ENCODE measurements around the gene SUSD4. TPM values are rescaled to one million over a fixed set of nuclear protein-coding genes. Genes with fewer than 3 reads are reported as not detected.
A peak's percentile ranks its signal among the peaks of the same experiment; 100 is the strongest.
"Not testable (repeated sequence)": the region's sequence is repeated elsewhere in the genome, so short reads cannot be mapped to it uniquely, and the experiment has no call there.

The SUSD4 gene
- total RNA-seq, 2 experiments from 2014 or later = 0.18 to 0.23 TPM

DNA sequence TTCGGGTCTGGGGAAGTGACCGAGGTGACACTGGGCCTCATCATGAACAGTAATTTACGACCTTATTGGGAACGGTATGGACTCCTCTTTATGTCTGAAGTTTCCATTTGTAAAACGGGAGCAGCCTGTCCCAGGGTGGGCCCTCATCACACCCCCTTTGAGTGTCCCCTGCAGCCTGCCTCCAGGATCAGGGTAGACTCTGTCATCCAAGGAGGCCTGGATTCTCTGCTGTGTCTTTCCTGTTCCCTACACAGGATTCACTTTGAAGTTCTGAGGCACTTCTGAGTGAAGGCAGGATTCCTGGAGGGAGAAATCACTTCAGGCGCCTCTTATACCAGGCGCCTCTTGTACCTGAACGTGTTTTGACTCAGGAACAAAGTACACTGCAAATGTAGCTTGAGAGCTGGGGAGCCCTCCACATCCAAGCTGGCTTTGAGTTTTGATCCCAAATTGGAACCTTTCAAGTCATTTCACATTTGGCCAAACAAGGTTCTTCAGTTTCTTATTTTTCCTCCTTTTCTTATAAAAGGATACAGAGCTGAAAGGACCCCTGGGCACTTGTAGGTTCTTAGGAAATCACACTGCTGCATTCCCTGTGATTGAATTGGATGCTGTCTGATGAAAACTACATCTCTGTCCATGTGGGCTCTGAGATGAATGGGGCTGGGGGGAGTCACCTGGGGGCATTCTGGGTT is 106.0 kb downstream of the SUSD4 start:
- ChIA-PET CTCF (no interaction called here), POLR2A (no interaction called here)
- DNase-seq (no peak), ATAC-seq (no peak)
- Mint-ChIP-seq H3K27ac (no peak overlapping the region), H3K4me1 (ENCODE audit: low read depth) (no peaks in the 10 kb centered on the region), H3K36me3 (ENCODE audit: low read depth) (no peaks in the 10 kb centered on the region), H3K4me3 (no peak overlapping the region), H3K9me3 (ENCODE audit: insufficient read depth) (no peaks in the 10 kb centered on the region), H3K27me3 (ENCODE audit: low read depth) (peaks cover 6% of the 10 kb centered on the region)

DNA sequence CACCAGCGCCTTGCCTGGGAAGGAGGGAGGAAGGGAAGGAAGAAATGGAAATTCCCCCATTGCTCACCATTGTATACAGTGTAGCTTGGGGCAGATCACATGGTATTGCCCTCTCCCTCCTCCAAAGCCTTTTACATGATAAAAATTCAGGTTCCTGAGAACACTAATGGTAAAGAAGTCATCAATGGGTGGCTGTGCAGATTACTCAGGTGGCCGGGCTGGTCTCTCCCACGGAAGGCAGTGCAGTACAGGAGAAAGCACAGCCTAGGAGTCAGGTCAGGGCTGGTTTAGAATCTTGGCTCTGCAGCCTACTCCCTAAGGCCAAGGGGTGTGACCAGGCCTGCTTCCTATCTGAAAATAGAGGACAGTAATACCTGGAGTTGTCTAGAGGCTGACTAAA is 107.9 kb downstream of the SUSD4 start:
- Mint-ChIP-seq H3K9me3 (ENCODE audit: insufficient read depth) (no peaks in the 10 kb centered on the region), H3K36me3 (ENCODE audit: low read depth) (no peaks in the 10 kb centered on the region), H3K4me1 (ENCODE audit: low read depth) (no peaks in the 10 kb centered on the region), H3K27ac (no peak overlapping the region), H3K4me3 (no peak overlapping the region), H3K27me3 (ENCODE audit: low read depth) (peaks cover 6% of the 10 kb centered on the region)
- ChIA-PET CTCF (interaction anchor here (1.1 to 2.0 kb wide), 2 partner anchors 103 to 132 kb away, joined by 4 to 11 read pairs; no protein-coding TSS in a partner anchor), POLR2A (no interaction called here)
- no peak for DNase-seq
- no peak for ATAC-seq

DNA sequence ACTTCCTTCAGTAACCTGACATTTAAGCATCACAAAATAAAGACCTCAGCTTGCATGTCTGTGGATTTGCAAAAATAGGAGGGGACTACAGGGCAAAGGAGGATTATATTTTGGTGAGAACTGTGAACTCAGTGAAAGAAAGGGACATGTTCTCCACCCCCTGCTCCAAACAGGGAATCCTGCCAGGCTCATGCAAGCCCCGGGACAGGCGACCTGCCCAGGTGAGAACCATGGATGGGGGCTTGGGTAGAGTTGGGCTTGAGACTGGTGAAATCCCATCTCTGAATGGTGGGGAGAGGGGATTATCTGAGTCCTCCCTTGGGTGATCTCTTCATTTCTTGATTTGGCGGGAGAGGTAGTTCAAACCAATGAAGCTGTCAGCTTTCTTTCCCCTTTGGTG is 110.1 kb downstream of the SUSD4 start:
- ChIA-PET POLR2A (interaction anchor here (0.5 kb wide), 1 partner anchor 167 kb away, joined by 3 read pairs; no protein-coding TSS in a partner anchor), CTCF (interaction anchor here (1.4 to 2.0 kb wide), 2 partner anchors 121 to 130 kb away, joined by 6 to 11 read pairs; no protein-coding TSS in a partner anchor)
- peaks cover 7% of the 10 kb centered on the region for H3K4me1 Mint-ChIP-seq (ENCODE audit: low read depth)
- no peaks in the 10 kb centered on the region for H3K9me3 Mint-ChIP-seq (ENCODE audit: insufficient read depth)
- peaks cover 6% of the 10 kb centered on the region for H3K27me3 Mint-ChIP-seq (ENCODE audit: low read depth)
- ATAC-seq (no peak), DNase-seq (no peak)
- no peaks in the 10 kb centered on the region for H3K36me3 Mint-ChIP-seq (ENCODE audit: low read depth)
- no peak overlapping the region for H3K4me3 Mint-ChIP-seq
- H3K27ac Mint-ChIP-seq = no peak overlapping the region

DNA sequence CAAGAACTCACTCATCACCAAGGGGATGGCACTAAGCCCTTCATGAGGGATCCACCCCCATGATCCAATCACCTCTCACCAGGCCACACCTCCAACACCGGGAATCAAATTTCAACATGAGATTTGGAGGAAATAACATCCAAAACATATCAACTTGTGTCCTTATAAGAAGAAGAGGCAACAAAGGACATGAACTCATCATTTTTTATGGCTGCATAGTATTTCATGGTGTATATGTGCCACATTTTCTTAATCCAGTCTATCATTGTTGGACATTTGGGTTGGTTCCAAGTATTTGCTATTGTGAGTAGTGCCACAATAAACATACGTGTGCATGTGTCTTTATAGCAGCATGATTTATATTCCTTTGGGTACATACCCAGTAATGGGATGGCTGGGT is 112.6 kb downstream of the SUSD4 start:
- H3K27ac Mint-ChIP-seq; H3K36me3 Mint-ChIP-seq (ENCODE audit: low read depth); H3K9me3 Mint-ChIP-seq (ENCODE audit: insufficient read depth); H3K27me3 Mint-ChIP-seq (ENCODE audit: low read depth); H3K4me3 Mint-ChIP-seq; DNase-seq; POLR2A ChIA-PET; ATAC-seq: not testable (repeated sequence)
- CTCF ChIA-PET = interaction anchor here (2.2 kb wide), 1 partner anchor 118 kb away, joined by 17 read pairs; no protein-coding TSS in a partner anchor
- H3K4me1 Mint-ChIP-seq (ENCODE audit: low read depth) = peaks cover 19% of the 10 kb centered on the region

DNA sequence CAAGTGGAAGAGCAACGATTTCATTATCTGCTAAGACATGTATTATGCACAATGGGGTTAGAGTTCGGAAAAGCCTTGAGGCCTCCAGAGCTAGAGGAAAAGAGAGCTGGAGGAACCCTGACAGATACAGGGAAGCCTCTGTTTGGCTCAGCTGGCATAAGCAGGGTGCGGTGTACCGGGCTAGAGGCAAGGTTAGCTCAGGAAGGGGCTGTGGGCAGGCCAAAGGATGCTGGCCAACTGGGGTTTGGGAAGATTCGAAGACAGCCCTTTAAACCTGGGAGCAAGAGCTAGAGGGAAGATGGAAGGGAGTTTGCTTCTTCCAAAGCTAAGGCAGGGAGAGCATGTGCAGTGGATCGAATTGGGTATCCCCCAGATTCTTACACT is 113.4 kb downstream of the SUSD4 start:
- POLR2A ChIA-PET = no interaction called here
- no peaks in the 10 kb centered on the region for H3K36me3 Mint-ChIP-seq (ENCODE audit: low read depth)
- CTCF ChIA-PET = interaction anchor here (0.8 to 2.2 kb wide), 5 partner anchors 22 to 126 kb away, joined by 3 to 17 read pairs (median 4); no protein-coding TSS in a partner anchor

DNA sequence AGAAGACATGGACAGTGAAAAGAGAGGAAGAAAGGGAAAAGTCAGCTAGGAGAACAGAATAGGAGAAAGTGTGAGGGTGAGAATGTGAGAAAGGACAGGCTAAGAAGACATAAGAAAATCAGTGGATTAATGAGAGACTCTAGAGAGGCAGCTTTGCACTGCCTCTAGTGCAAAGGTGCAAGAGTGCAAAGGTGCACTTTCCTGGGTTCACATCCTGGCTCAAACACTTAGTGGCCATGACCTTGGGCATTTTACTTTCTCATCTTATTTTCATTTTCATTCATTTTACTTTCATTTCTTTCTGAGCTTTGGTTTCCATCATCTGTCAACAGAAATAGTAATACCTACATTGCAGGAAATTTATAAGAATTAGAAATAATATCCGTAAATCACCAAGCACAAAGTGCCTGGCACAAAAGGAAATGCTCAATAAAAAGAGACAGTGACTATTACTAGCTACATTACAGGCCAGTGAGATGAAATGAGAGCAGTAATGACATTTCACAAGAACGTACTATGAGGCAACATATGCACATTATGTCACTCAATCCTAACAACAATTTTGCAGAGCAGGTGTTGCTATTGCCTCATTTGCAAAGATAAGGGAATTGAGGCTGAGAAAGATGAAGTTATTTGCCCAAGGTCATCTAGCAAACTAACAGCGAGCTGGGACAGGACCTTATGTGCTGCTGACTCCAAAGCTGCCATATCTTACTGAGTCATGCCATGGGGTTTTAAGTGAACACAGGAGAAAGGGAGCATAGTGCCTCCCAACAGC is 113.9 kb downstream of the SUSD4 start:
- Mint-ChIP-seq H3K27me3 (ENCODE audit: low read depth) (peaks cover 6% of the 10 kb centered on the region), H3K27ac (no peak overlapping the region), H3K4me1 (ENCODE audit: low read depth) (peaks cover 23% of the 10 kb centered on the region), H3K9me3 (ENCODE audit: insufficient read depth) (no peaks in the 10 kb centered on the region), H3K4me3 (no peak overlapping the region), H3K36me3 (ENCODE audit: low read depth) (no peaks in the 10 kb centered on the region)
- ChIA-PET CTCF (interaction anchor here (0.8 to 2.2 kb wide), 6 partner anchors 22 to 126 kb away, joined by 3 to 17 read pairs (median 4); no protein-coding TSS in a partner anchor), POLR2A (no interaction called here)
- no peak for ATAC-seq
- DNase-seq = no peak

More for the DNA sequence above, 113.4 kb downstream of the SUSD4 start:
- no peak for ATAC-seq
- Mint-ChIP-seq H3K27me3 (ENCODE audit: low read depth) (peaks cover 6% of the 10 kb centered on the region), H3K4me3 (no peak overlapping the region), H3K9me3 (ENCODE audit: insufficient read depth) (no peaks in the 10 kb centered on the region), H3K4me1 (ENCODE audit: low read depth) (peaks cover 19% of the 10 kb centered on the region), H3K27ac (no peak overlapping the region)
- no peak for DNase-seq

DNA sequence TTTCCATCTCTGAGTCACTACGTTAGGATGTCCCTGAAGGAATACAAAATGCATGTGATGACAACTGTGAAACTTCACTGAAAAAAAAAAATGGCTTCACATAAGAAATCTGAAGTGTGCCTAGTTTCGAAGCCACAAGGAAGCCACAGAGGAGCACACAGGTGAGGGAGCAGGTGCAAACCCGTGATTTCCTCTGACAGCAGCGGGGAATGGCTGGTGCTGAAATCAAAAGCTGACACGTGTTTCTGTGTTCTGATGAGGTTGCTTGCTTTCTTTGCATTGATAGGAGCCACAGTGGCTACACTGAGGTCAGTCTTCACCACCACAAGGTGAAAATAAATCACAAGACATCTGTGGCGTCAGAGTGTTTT is 115.2 kb downstream of the SUSD4 start:
- peaks cover 4% of the 10 kb centered on the region for H3K27me3 Mint-ChIP-seq (ENCODE audit: low read depth)
- H3K4me3 Mint-ChIP-seq = no peak overlapping the region
- H3K4me1 Mint-ChIP-seq (ENCODE audit: low read depth) = peaks cover 35% of the 10 kb centered on the region
- no peaks in the 10 kb centered on the region for H3K36me3 Mint-ChIP-seq (ENCODE audit: low read depth)
- H3K9me3 Mint-ChIP-seq (ENCODE audit: insufficient read depth) = no peaks in the 10 kb centered on the region
- CTCF ChIA-PET = interaction anchor here (1.3 kb wide), 1 partner anchor 108 kb away, joined by 5 read pairs; no protein-coding TSS in a partner anchor
- ATAC-seq (peak; percentile 67), DNase-seq (peak; percentile 54)
- no peak overlapping the region for H3K27ac Mint-ChIP-seq
- POLR2A ChIA-PET = interaction anchor here (0.6 kb wide), 1 partner anchor 665 kb away, joined by 5 read pairs; no protein-coding TSS in a partner anchor

DNA sequence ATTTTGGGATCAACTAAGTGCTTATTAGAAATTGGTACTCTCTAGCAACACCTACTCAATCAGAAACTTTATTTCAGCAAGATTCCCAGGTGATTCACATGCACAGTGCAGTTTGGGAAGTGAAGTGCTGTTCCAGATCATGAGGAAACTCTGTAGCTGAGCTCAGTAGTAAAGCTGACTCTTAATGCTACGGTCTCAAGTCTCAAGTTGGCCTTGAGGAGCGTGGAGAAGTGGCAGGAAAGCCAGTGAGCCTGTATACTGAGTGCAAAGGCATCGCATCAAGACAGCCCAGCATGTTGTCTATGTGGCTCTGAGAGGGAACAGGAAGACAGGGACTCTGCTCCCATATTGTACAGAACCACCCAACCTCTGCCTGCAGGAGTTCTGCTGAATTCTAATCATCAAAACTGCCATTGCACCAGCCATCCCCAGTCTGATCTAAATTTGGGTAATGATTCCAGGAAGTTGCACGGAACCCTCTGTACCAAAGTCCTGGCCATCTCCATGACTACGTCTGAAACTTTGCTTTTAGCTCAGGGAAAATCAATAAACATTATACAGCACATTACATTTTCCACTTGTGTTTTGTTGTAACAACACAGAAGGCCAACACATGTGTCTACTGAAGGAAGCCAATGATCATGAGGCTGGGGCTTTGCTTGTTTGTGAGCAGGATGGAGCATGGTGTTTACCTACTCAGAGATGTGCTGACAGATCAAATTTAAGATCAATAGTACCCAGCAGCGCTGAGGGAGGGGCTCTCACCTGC is 115.8 kb downstream of the SUSD4 start:
- Mint-ChIP-seq H3K36me3 (ENCODE audit: low read depth) (no peaks in the 10 kb centered on the region), H3K9me3 (ENCODE audit: insufficient read depth) (no peaks in the 10 kb centered on the region), H3K4me3 (no peak overlapping the region), H3K27me3 (ENCODE audit: low read depth) (peaks cover 2% of the 10 kb centered on the region), H3K27ac (no peak overlapping the region), H3K4me1 (ENCODE audit: low read depth) (peaks cover 35% of the 10 kb centered on the region)
- ATAC-seq (peak; percentile 8), DNase-seq (no peak)
- ChIA-PET POLR2A (no interaction called here), CTCF (interaction anchor here (1.3 to 8.8 kb wide), 2 partner anchors 108 to 113 kb away, joined by 5 to 126 read pairs; no protein-coding TSS in a partner anchor)

DNA sequence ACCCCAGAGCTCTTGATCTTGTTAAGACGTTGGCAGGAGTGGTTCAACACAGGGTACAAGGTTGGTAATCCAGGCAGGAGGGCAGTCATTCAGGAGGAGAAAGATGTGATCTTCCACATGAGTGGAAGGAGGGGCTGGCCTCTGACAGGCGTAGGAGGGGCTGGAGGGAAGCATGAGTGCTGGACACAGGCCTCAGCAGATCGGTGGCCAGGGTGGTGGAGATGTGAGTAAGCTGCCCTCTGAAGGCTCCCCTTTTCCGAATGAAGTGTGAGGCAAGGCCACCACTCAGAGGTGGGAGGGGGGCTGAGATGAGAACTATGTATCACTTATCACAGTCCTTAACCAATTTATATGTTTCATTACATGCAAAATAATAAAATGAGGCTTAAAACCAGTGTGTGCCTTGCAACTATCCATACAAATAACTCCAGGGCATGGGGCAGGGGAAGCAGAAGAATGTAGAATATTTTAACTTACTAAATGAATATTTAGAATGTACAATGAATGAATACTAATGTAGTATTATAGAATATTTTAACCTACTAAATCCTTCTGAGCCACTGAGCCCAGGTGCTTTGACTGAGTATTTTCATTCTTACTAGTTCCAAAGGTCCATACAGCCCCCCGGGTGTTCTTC is 117.4 kb downstream of the SUSD4 start:
- Mint-ChIP-seq H3K36me3 (ENCODE audit: low read depth) (no peaks in the 10 kb centered on the region), H3K4me3 (no peak overlapping the region), H3K27me3 (ENCODE audit: low read depth) (no peaks in the 10 kb centered on the region), H3K9me3 (ENCODE audit: insufficient read depth) (no peaks in the 10 kb centered on the region), H3K27ac (no peak overlapping the region), H3K4me1 (ENCODE audit: low read depth) (peaks cover 35% of the 10 kb centered on the region)
- no peak for ATAC-seq
- POLR2A ChIA-PET = no interaction called here
- CTCF ChIA-PET = interaction anchor here (1.3 to 8.8 kb wide), 3 partner anchors 103 to 612 kb away, joined by 3 to 126 read pairs (median 4); partner anchors contain the start of gene TLR5
- no peak for DNase-seq

DNA sequence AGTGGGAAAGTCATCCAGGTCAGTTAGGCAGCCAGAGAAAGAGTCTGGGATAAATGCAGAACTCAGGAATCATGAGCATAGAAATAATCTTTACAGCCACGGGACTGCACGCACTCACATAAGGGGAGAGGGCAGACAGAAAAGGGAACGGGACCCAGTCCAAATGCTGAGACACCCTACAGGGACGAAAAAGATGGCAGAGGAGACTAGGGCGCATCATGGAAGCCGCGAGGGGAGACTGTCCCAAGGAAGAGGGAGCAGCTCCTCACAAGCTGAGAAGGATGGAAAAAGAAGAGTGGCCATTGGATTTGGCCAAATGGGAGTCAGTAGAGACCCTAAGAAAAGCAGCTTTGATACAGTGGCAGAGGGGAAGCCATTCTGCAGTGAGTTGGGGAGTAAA is 118.0 kb downstream of the SUSD4 start:
- H3K9me3 Mint-ChIP-seq (ENCODE audit: insufficient read depth) = no peaks in the 10 kb centered on the region
- H3K4me1 Mint-ChIP-seq (ENCODE audit: low read depth) = peaks cover 41% of the 10 kb centered on the region
- ChIA-PET POLR2A (no interaction called here), CTCF (interaction anchor here (1.0 to 8.8 kb wide), 4 partner anchors 102 to 612 kb away, joined by 3 to 126 read pairs (median 4); partner anchors contain the start of gene TLR5)
- no peak overlapping the region for H3K4me3 Mint-ChIP-seq
- DNase-seq (no peak), ATAC-seq (no peak)
- no peak overlapping the region for H3K27ac Mint-ChIP-seq
- no peaks in the 10 kb centered on the region for H3K36me3 Mint-ChIP-seq (ENCODE audit: low read depth)
- H3K27me3 Mint-ChIP-seq (ENCODE audit: low read depth) = no peaks in the 10 kb centered on the region

DNA sequence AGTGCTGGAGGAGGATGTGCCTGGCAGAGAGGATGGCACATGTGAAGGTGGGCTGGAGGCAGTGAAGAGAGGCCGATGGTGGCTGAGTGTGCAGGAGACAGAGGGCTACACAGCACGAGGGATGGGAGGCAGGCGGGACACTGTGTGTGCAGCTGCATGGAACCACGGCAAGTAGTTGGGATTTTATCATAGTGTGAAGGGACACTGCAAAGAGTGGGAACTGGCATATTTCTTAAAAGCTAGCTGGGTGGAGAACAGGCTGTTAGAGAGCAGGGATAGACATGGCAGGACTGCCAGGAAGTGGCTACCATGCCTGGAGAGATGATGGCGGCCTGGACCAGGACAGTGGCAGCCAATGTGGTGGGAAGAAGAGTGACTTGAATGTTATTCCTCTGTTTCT is 118.6 kb downstream of the SUSD4 start:
- no peak overlapping the region for H3K4me3 Mint-ChIP-seq
- DNase-seq = no peak
- CTCF ChIA-PET = interaction anchor here (0.7 to 8.8 kb wide), 9 partner anchors 16 to 611 kb away, joined by 3 to 126 read pairs (median 5); partner anchors contain the start of gene TLR5
- no peaks in the 10 kb centered on the region for H3K36me3 Mint-ChIP-seq (ENCODE audit: low read depth)
- no peak overlapping the region for H3K27ac Mint-ChIP-seq
- POLR2A ChIA-PET = interaction anchor here (0.5 to 1.2 kb wide), 3 partner anchors 79 to 112 kb away, joined by 3 to 6 read pairs (median 6); partner anchors contain the start of gene TLR5
- H3K9me3 Mint-ChIP-seq (ENCODE audit: insufficient read depth) = no peaks in the 10 kb centered on the region
- no peak for ATAC-seq
- H3K27me3 Mint-ChIP-seq (ENCODE audit: low read depth) = no peaks in the 10 kb centered on the region
- H3K4me1 Mint-ChIP-seq (ENCODE audit: low read depth) = peaks cover 47% of the 10 kb centered on the region
